Measurements from ENCODE around the gene ZACN.

Gene ZACN

DNA sequence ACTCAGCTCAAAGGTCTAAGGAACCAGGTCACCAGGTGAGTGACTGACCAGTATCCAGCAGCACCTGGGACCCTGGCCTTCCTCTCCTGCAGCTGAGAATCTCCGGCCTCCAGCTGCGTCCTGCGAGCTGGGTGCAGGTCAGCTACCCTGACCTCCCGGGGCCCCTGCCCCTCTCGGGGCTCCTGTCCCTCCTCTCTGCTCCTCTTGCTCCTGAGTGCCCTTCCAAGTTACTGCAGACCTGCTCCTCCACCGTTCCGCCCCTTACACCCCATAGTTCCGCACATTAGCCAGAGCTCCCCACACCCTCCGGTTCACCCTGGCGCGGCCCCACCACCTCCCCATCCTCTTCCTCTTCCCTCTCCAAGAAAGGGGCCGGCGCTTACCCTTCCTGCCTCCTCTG is 51.5 kb downstream of the ZACN start:
- no peak for DNase-seq (ENCODE audit: low read depth)
- no peak overlapping the region for H3K4me3 ChIP-seq (ENCODE audit: low read depth, low read length)
- no peak for TF ChIP-seq CTCF (IDR thresholded peaks at IDR 0.05; ENCODE audit: insufficient read depth, low read depth, low read length, missing control alignments)

- H3K4me3 ChIP-seq (ENCODE audit: low read depth, low read length), result no peak overlapping the region
- no peak for TF ChIP-seq CTCF (IDR thresholded peaks at IDR 0.05; ENCODE audit: insufficient read depth, low read depth, low read length, missing control alignments)
- no peak for DNase-seq (ENCODE audit: low read depth)
Observed at GRCh38 chr17:76131051-76131691, 52.2 kb downstream of the ZACN start.

- DNase-seq (ENCODE audit: low read depth), result no peak
- no peak for TF ChIP-seq CTCF (IDR thresholded peaks at IDR 0.05; ENCODE audit: insufficient read depth, low read depth, low read length, missing control alignments)
- H3K4me3 ChIP-seq (ENCODE audit: low read depth, low read length), result no peak overlapping the region
Observed at GRCh38 chr17:76131692-76132573, 53.0 kb downstream of the ZACN start.

All from GM12865 (cell line).